ENCODE data around the gene LCAT. TPM values are rescaled to one million over a fixed set of nuclear protein-coding genes. Genes with fewer than 3 reads are reported as not detected.
A peak's percentile ranks its signal among the peaks of the same experiment; 100 is the strongest.
"Not testable (repeated sequence)": the region's sequence is repeated elsewhere in the genome, so short reads cannot be mapped to it uniquely, and the experiment has no call there.

LCAT gene
- total and polyA plus RNA-seq, 9 donors = 12.5 to 30.0 (median 25.5) TPM

DNA sequence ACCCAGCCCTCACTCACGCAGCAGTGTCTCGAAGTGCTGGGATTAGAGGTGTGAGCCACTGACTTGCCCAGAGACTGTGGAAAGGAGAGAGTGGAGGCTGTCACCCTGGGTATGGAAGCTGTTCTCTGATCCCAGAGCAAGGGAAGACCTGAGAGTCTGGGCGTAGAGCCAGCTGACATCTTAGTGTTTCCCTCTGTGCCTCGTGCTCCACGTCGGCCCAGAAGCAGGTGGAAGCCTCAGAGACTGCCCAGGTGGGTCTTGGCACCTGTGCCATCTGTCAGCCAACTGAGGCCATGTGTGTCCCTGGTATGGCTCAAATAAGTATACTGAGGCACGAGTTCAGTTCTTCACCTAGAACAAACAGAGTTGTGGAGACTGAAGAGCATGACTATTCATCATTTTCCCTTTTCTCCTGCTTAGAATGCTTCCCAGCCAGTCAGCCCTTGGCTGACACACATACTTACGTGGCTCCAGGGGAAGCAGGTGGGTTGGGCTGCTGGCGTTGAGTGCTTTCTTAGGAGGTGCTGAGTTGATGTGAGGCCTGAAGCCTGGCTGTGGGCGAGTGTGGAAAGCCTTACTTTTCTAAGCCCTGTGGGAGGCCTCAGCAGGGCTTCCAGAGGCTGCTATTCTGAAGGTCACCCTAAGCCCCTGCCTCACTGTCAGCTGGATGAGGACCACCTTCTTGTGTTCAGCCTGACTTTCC is 20.4 kb downstream of the LCAT start:
- 32% methylated on average over 6 of the region's 10 CpGs for WGBS (ENCODE audit: insufficient coverage)
- peaks cover 53% of the 10 kb centered on the region for H3K4me1 ChIP-seq (ENCODE audit: control insufficient read depth, insufficient read depth, low read length)

DNA sequence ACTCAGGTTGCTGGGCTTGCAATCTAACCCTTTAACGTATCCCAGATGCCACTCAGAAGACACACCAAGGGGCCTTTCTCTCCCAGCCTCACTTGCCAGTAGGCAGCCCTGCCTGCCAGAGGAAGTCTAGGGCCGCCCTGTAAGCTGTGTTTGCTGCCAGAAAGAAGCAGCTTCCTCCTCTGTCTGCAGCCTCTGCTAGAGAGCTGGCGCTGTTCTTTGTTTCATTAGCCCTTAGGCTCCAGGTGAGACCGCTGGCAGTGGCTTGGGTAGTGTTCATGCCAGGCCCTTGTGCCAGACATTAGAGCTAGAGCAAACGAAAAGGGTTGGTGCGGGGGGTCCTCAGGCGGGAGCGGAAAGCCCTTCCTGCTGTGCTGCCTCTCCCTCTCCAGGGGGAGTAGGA is 21.2 kb downstream of the LCAT start:
- H3K4me1 ChIP-seq (ENCODE audit: control insufficient read depth, insufficient read depth, low read length) = peaks cover 55% of the 10 kb centered on the region

More for the DNA sequence above, 20.4 kb downstream of the LCAT start:
- peak; percentile 71 for DNase-seq
- Histone ChIP-seq H3K27ac (ENCODE audit: low read length) (peak overlapping the region; percentile 51), H3K4me3 (ENCODE audit: low read length) (no peak overlapping the region), H3K27me3 (ENCODE audit: control insufficient read depth, insufficient read depth, low read length) (no peaks in the 10 kb centered on the region), H3K36me3 (ENCODE audit: control insufficient read depth, insufficient read depth, low read length) (peaks cover 70% of the 10 kb centered on the region), H3K9me3 (replicated peaks; ENCODE audit: control insufficient read depth, low read depth, low read length) (no peaks in the 10 kb centered on the region)

DNA sequence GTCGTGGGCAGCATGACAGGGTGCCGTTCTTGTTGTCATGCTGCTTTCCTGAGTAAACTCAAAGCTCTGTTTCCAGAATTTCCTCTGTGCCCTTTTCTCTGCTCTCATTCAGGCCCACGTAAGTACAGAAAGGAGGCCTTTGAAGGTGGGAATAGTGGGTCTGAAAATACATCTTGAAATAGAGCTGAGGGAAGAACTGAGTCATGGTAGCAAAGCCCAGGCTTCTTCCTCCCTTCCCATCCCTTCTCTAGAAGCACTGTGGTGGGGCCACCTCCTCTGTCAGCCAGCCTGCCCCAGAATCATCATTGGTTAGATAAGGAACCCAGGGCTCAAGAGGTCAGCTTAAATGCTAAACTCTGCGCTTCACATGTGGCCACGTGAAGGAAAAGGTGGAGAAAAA is 21.7 kb downstream of the LCAT start:
- Histone ChIP-seq H3K9me3 (replicated peaks; ENCODE audit: control insufficient read depth, low read depth, low read length) (no peaks in the 10 kb centered on the region), H3K36me3 (ENCODE audit: control insufficient read depth, insufficient read depth, low read length) (peaks cover 64% of the 10 kb centered on the region), H3K4me3 (ENCODE audit: low read length) (no peak overlapping the region), H3K27ac (ENCODE audit: low read length) (no peak overlapping the region), H3K4me1 (ENCODE audit: control insufficient read depth, insufficient read depth, low read length) (peaks cover 60% of the 10 kb centered on the region), H3K27me3 (ENCODE audit: control insufficient read depth, insufficient read depth, low read length) (no peaks in the 10 kb centered on the region)
- peak; percentile 22 for DNase-seq
- WGBS (ENCODE audit: insufficient coverage) = 79% methylated on average over 3 of the region's 5 CpGs

More for the DNA sequence above, 21.2 kb downstream of the LCAT start:
- Histone ChIP-seq H3K4me3 (ENCODE audit: low read length) (no peak overlapping the region), H3K9me3 (replicated peaks; ENCODE audit: control insufficient read depth, low read depth, low read length) (no peaks in the 10 kb centered on the region), H3K27ac (ENCODE audit: low read length) (no peak overlapping the region), H3K36me3 (ENCODE audit: control insufficient read depth, insufficient read depth, low read length) (peaks cover 66% of the 10 kb centered on the region), H3K27me3 (ENCODE audit: control insufficient read depth, insufficient read depth, low read length) (no peaks in the 10 kb centered on the region)
- peak; percentile 33 for DNase-seq
- 73% methylated on average over 7 of the region's 8 CpGs for WGBS (ENCODE audit: insufficient coverage)

DNA sequence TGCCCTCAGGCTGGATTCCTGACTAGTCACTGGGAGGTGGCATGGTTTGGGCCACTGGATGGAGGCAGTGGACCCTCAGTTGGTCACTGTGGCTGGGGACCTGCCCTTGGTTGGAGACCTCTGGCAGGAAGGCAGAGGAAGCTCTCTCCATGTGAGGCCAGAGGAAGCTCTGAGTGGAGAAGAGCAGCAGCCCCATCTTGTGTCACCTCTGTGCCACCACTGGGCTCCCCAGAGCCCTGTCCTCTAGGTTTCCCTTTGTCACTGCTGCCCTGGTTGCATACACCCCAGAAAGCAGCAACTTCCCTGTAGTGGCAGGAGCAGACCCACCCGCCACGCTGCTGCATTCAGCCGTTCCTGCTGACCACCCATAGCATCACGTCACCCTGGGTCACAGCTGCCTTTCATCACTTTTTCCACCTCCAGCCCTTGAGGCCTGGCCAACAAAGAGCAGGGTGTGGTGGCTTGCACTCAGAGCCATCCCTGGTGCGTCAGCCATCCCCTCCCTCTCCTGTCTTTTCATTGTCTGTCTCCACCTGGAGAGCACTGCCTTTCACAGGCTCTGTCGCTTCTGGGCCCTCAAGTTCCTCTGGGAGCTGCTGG is 24.2 kb downstream of the LCAT start:
- no peaks in the 10 kb centered on the region for H3K9me3 ChIP-seq (replicated peaks; ENCODE audit: control insufficient read depth, low read depth, low read length)
- DNase-seq = peak; percentile 52
- no peaks in the 10 kb centered on the region for H3K27me3 ChIP-seq (ENCODE audit: control insufficient read depth, insufficient read depth, low read length)
- 87% methylated on average over 4 of the region's 6 CpGs for WGBS (ENCODE audit: insufficient coverage)
- no peak overlapping the region for H3K27ac ChIP-seq (ENCODE audit: low read length)
- H3K36me3 ChIP-seq (ENCODE audit: control insufficient read depth, insufficient read depth, low read length) = peaks cover 65% of the 10 kb centered on the region
- peaks cover 72% of the 10 kb centered on the region for H3K4me1 ChIP-seq (ENCODE audit: control insufficient read depth, insufficient read depth, low read length)
- no peak overlapping the region for H3K4me3 ChIP-seq (ENCODE audit: low read length)

DNA sequence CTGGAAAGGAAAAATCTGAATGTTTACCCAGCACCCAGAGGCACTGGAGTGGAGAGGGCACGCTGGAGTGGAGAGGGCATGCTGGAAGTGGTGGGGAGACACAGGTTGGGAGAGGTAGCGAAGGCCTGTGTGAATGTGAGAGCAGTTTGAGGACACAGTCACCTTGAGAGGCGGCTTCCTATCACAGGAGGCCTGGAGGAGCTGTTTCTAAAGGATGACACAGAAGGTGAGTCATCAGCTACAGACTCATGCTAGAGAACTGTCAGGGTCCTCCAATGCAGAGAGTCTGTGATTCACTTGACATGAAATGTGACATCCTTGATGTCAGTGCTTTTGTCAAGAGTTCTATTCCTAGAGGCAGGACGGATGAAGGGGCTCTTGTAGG is 26.1 kb downstream of the LCAT start:
- Histone ChIP-seq H3K4me3 (ENCODE audit: low read length) (no peak overlapping the region), H3K4me1 (ENCODE audit: control insufficient read depth, insufficient read depth, low read length) (peaks cover 53% of the 10 kb centered on the region), H3K9me3 (replicated peaks; ENCODE audit: control insufficient read depth, low read depth, low read length) (no peaks in the 10 kb centered on the region), H3K36me3 (ENCODE audit: control insufficient read depth, insufficient read depth, low read length) (peaks cover 52% of the 10 kb centered on the region), H3K27me3 (ENCODE audit: control insufficient read depth, insufficient read depth, low read length) (no peaks in the 10 kb centered on the region), H3K27ac (ENCODE audit: low read length) (peak overlapping the region; percentile 78)
- WGBS (ENCODE audit: insufficient coverage) = 88% methylated on average over 4 of the region's 4 CpGs
- no peak for DNase-seq

DNA sequence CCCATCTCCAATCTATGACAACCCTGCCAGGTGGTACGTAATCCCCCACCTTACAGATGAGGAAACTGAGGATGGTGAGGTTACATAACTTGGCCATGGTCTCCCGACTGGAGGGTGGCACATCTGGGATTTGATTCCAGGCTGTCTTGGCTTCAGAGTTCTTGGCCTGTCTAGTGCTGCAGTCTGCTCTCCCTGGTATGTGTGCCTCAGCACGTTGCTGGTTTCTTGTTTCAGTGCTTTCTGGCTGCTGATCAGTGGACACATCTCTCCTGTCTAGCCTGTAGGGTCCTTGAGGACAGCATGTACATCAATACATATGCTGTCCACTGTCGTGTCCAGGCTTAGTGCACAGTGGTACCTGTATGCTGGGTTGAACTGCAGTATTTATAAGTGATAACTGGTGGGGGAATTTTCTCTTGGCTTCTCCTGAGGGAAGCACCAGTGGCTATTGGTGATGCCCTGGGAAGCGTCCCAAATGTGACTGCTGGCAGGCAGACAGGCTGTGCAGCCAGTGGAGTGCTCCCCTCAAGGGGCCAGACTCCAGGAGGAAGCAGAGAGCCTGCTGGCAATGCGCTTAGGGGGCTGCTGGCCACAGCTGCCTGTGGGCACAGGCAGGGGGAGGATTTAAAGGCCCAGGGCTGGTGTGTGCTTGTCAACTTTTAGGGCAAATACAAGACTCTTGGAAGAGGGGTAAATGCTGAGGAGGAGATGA is 26.6 kb downstream of the LCAT start:
- peak; percentile 83 for DNase-seq
- 59% methylated on average over 4 of the region's 6 CpGs for WGBS (ENCODE audit: insufficient coverage)
- Histone ChIP-seq H3K4me1 (ENCODE audit: control insufficient read depth, insufficient read depth, low read length) (peaks cover 50% of the 10 kb centered on the region), H3K27me3 (ENCODE audit: control insufficient read depth, insufficient read depth, low read length) (no peaks in the 10 kb centered on the region), H3K9me3 (replicated peaks; ENCODE audit: control insufficient read depth, low read depth, low read length) (no peaks in the 10 kb centered on the region), H3K27ac (ENCODE audit: low read length) (peak overlapping the region; percentile 78), H3K4me3 (ENCODE audit: low read length) (no peak overlapping the region), H3K36me3 (ENCODE audit: control insufficient read depth, insufficient read depth, low read length) (peaks cover 50% of the 10 kb centered on the region)

DNA sequence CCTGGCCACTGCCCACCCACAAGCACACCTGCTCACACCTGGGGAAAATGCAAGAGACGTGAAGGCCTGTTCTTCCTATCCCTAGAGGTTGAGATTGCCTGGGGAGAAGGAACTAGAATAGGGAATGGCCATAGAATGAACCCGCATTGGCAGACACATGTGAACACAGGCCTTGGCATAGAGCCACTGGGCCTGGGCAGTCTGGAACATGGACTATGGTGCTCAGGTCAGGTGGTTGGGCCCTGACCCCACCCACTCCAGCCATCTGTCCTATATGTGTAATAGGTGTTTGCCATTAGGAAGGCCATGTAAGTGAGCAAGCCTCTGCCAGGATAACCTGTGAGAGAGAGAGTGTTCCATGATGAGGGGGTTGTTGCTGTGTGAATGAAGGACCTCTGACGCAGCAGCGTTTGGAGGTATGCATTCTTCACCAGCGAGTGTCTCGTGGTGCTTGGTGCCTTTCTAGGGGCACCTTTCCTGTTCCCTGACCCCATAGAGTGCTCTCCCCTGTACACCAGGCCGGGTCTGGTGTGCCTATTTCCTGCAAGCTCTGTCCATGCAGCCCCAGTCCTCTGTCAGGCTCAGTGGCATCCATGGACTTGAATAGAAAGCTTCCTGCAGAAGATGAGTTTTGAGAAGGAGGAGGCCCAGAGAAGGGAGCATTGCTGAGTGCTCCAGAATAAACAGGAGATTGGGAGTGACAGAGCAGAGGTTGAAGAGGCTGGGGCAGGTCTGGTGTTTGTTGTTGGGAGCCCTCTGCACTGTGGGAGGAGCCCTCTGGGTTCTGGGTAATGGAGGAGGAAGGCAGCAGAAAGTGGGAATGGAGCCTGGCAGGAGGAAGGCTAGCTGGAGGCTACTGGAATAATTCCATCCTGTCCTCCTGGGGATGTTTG is 27.8 kb downstream of the LCAT start:
- H3K27ac ChIP-seq (ENCODE audit: low read length) = no peak overlapping the region

DNA sequence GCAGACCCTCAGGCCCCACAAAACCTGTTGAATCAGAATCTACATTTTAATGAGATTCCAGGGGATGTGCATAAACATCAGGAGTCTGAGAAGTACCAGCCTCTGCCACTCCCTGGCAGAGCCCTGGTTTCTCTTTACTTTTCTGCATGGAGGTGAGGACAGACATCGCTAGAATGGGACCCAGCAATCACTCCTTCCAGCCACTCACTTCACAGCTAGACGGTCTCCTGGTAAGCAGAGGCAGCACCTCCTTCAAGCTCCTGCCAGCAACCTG is 28.5 kb downstream of the LCAT start:
- Histone ChIP-seq H3K36me3 (ENCODE audit: control insufficient read depth, insufficient read depth, low read length) (peaks cover 58% of the 10 kb centered on the region), H3K4me1 (ENCODE audit: control insufficient read depth, insufficient read depth, low read length) (peaks cover 53% of the 10 kb centered on the region)
- WGBS (ENCODE audit: insufficient coverage) = no CpG with 5 or more reads among the region's 2 CpGs
- not testable (repeated sequence) for H3K27me3 ChIP-seq (ENCODE audit: control insufficient read depth, insufficient read depth, low read length); H3K9me3 ChIP-seq (replicated peaks; ENCODE audit: control insufficient read depth, low read depth, low read length); DNase-seq; H3K4me3 ChIP-seq (ENCODE audit: low read length); H3K27ac ChIP-seq (ENCODE audit: low read length)

More for the DNA sequence above, 27.8 kb downstream of the LCAT start:
- peaks cover 55% of the 10 kb centered on the region for H3K36me3 ChIP-seq (ENCODE audit: control insufficient read depth, insufficient read depth, low read length)
- no peak for DNase-seq
- H3K4me1 ChIP-seq (ENCODE audit: control insufficient read depth, insufficient read depth, low read length) = peaks cover 47% of the 10 kb centered on the region
- no peaks in the 10 kb centered on the region for H3K27me3 ChIP-seq (ENCODE audit: control insufficient read depth, insufficient read depth, low read length)
- H3K9me3 ChIP-seq (replicated peaks; ENCODE audit: control insufficient read depth, low read depth, low read length) = no peaks in the 10 kb centered on the region
- 94% methylated on average over 4 of the region's 7 CpGs for WGBS (ENCODE audit: insufficient coverage)
- no peak overlapping the region for H3K4me3 ChIP-seq (ENCODE audit: low read length)

DNA sequence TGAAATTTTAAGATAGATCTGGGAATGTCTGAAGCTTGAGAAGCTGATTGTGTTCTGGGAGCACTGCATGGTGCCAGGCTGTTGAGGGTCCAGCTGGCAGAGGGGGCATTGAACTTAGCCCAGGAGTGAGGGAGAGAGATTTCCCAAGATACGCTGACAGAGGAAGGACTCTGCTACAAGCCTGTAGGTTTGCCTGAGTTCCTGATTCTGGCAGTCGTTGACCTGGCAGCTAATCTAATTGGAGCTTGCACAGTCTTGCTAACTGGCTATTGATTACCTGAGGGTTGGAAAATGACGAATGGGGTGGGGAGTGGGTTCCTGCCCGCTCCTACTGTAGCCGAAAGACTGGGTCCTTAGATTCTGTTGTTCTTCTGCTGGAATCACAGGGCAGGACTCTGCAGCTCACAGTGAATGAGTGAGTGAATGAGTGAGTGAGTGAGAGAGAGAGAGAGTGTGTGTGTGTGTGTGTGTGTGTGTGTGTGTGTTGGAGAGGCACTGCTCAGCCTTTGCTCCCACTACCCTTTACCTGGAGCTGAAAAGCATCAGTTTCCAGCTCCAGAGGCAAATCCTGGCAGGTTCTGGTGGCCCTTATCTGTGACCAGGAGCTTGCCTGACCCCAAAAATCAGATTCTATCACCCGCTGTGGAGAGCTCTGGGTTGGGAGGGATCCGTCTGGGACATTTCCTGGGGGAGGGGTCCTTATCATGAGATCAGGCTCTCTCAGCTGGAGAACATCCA is 29.0 kb downstream of the LCAT start:
- Histone ChIP-seq H3K4me3 (ENCODE audit: low read length) (no peak overlapping the region), H3K27me3 (ENCODE audit: control insufficient read depth, insufficient read depth, low read length) (no peaks in the 10 kb centered on the region), H3K9me3 (replicated peaks; ENCODE audit: control insufficient read depth, low read depth, low read length) (no peaks in the 10 kb centered on the region), H3K36me3 (ENCODE audit: control insufficient read depth, insufficient read depth, low read length) (peaks cover 60% of the 10 kb centered on the region), H3K4me1 (ENCODE audit: control insufficient read depth, insufficient read depth, low read length) (peaks cover 56% of the 10 kb centered on the region), H3K27ac (ENCODE audit: low read length) (no peak overlapping the region)
- DNase-seq = no peak
- WGBS (ENCODE audit: insufficient coverage) = 63% methylated on average over 2 of the region's 7 CpGs

All from muscle of leg (tissue), 11 donors.